H1 (cell line): Measurements from ENCODE around the gene ARHGAP22. TPM values are rescaled to one million over a fixed set of nuclear protein-coding genes. Genes with fewer than 3 reads are reported as not detected.

Experiments
- CTCF ChIA-PET: fragments of 300-600 bp; sonication (Branson Sonifier 250); formaldehyde crosslinking; loops from one replicate; lab custom pipeline; 2021; ENCODE audit not compliant: partially characterized antibody; lab: Charles Lee
- POLR2A ChIA-PET: fragments of 300-600 bp; sonication (Branson Sonifier 250); formaldehyde crosslinking; loops from one replicate; lab custom pipeline; 2021; ENCODE audit warnings: inconsistent platforms; ENCODE audit not compliant: partially characterized antibody; lab: Charles Lee
- DNase-seq, 2 experiments: peaks; one replicate each; pipeline versions ENCODE4 v3.0.0 to v3.0.0-alpha.2; 2010 to 2022; ENCODE audit warnings: low spot score in 2 of 2, low read depth in 1 of 2, mixed read lengths in 1 of 2
- FAIRE-seq: peaks from 2 replicates; lab custom pipeline; 2011; peaks lifted over from hg19 to GRCh38; lab: Jason Lieb, UNC
- H2AFZ ChIP-seq: 2 replicates; pipeline ENCODE4 v1.8.1; 2012; ENCODE audit warnings: low read length, inconsistent platforms
- H2AK5ac ChIP-seq: 2 replicates; pipeline ENCODE4 v1.6.1; 2013; ENCODE audit warnings: low read depth, low read length
- H2BK120ac ChIP-seq: replicated peaks from 2 replicates; pipeline ENCODE3; 2013; ENCODE audit warnings: low read depth, low read length, inconsistent platforms
- H2BK12ac ChIP-seq: 2 replicates; pipeline ENCODE4 v1.6.1; 2013; ENCODE audit warnings: low read depth, low read length
- H2BK15ac ChIP-seq: 2 replicates; pipeline ENCODE4 v1.6.1; 2013; ENCODE audit warnings: low read length
- H2BK20ac ChIP-seq: 2 replicates; pipeline ENCODE4 v1.6.1; 2013; ENCODE audit warnings: low read length
- H2BK5ac ChIP-seq: 2 replicates; pipeline ENCODE4 v1.6.1; 2013; ENCODE audit warnings: low read depth, low read length
- H3K14ac ChIP-seq: 2 replicates; pipeline ENCODE4 v1.6.1; 2013; ENCODE audit warnings: inconsistent platforms; ENCODE audit not compliant: insufficient read length
- H3K18ac ChIP-seq: 2 replicates; pipeline ENCODE4 v1.6.1; 2013; ENCODE audit warnings: low read length; ENCODE audit errors: extremely low read depth
- H3K23ac ChIP-seq: 2 replicates; pipeline ENCODE4 v1.6.1; 2013; ENCODE audit warnings: inconsistent platforms; ENCODE audit not compliant: insufficient read length
- H3K23me2 ChIP-seq: 2 replicates; pipeline ENCODE4 v1.6.1; 2013; ENCODE audit warnings: low read depth, low read length
- H3K27ac ChIP-seq: 2 replicates; pipeline ENCODE4 v1.6.1; 2011; ENCODE audit warnings: low read depth, low read length, inconsistent platforms
- H3K27me3 ChIP-seq, 4 experiments: replicated peaks in 1 of 4; 1 replicate in 1 of 4; 2 replicates in 3 of 4; pipeline versions ENCODE4 v1.6.1 to v1.8.1; 2011 to 2013; ENCODE audit warnings: low read length in 3 of 4, mild to moderate bottlenecking in 3 of 4, inconsistent platforms in 2 of 4, mixed read lengths in 2 of 4, moderate library complexity in 1 of 4; ENCODE audit not compliant: control insufficient read depth in 3 of 4, insufficient read depth in 3 of 4; ENCODE audit errors: extremely low read depth in 1 of 4
- H3K36me3 ChIP-seq, 4 experiments: 2 replicates each; pipeline versions ENCODE4 v1.6.1 to v1.8.1; 2011 to 2013; ENCODE audit warnings: mild to moderate bottlenecking in 4 of 4, low read length in 3 of 4, moderate library complexity in 2 of 4, control low read depth in 1 of 4, inconsistent platforms in 1 of 4; ENCODE audit not compliant: insufficient read depth in 4 of 4, control insufficient read depth in 2 of 4
- H3K4ac ChIP-seq: replicated peaks from 2 replicates; pipeline ENCODE3; 2013; ENCODE audit warnings: low read length, low read depth, mixed read lengths, inconsistent platforms; ENCODE audit not compliant: insufficient read length
- H3K4me1 ChIP-seq, 4 experiments: replicated peaks in 1 of 4; 1 replicate in 1 of 4; 2 replicates in 3 of 4; pipeline versions ENCODE4 v1.6.1 to v1.8.1; 2011 to 2013; ENCODE audit warnings: low read length in 3 of 4, inconsistent platforms in 2 of 4, mixed read lengths in 1 of 4; ENCODE audit not compliant: insufficient read depth in 4 of 4, control insufficient read depth in 3 of 4
- H3K4me2 ChIP-seq, 2 experiments: 2 replicates each; pipeline versions ENCODE4 v1.6.1 to v1.8.1; 2011 to 2013; ENCODE audit warnings: low read depth in 2 of 2, low read length in 2 of 2, control low read depth in 1 of 2, inconsistent platforms in 1 of 2, mild to moderate bottlenecking in 1 of 2; ENCODE audit not compliant: insufficient read depth in 1 of 2
- H3K4me3 ChIP-seq, 4 experiments: fragments of 200-600, 300-600 bp in 1 of 4; sonication (generic), shearing (Covaris generic), sonication (Bioruptor Twin) in 1 of 4; 2 replicates each; pipeline versions ENCODE4 v1.5.1 to v1.8.1; 2011 to 2016; ENCODE audit warnings: low read length in 4 of 4, low read depth in 3 of 4, control low read depth in 2 of 4, inconsistent platforms in 2 of 4, mild to moderate bottlenecking in 2 of 4, mixed read lengths in 1 of 4, moderate library complexity in 1 of 4; ENCODE audit not compliant: insufficient read depth in 2 of 4; ENCODE audit errors: extremely low read depth in 1 of 4
- H3K56ac ChIP-seq: replicated peaks from 2 replicates; pipeline ENCODE3; 2013; ENCODE audit warnings: low read depth, mild to moderate bottlenecking, mixed read lengths, low read length, inconsistent platforms; ENCODE audit not compliant: insufficient read length
- H3K79me1 ChIP-seq: 2 replicates; pipeline ENCODE4 v1.6.1; 2013; ENCODE audit warnings: low read depth, low read length, control low read depth
- H3K79me2 ChIP-seq, 2 experiments: 2 replicates each; pipeline versions ENCODE4 v1.6.1 to v1.8.1; 2012 to 2013; ENCODE audit warnings: low read length in 2 of 2, mild to moderate bottlenecking in 2 of 2, inconsistent platforms in 1 of 2; ENCODE audit not compliant: insufficient read depth in 2 of 2, control insufficient read depth in 1 of 2
- H3K9ac ChIP-seq, 4 experiments: replicated peaks in 1 of 4; 1 replicate in 1 of 4; 2 replicates in 3 of 4; pipeline versions ENCODE4 v1.6.1 to v1.8.1; 2011 to 2013; ENCODE audit warnings: low read depth in 3 of 4, low read length in 3 of 4, control low read depth in 2 of 4, mild to moderate bottlenecking in 2 of 4, moderate library complexity in 2 of 4, inconsistent platforms in 1 of 4; ENCODE audit errors: extremely low read depth in 1 of 4
- H3K9me3 ChIP-seq, 2 experiments: 2 replicates each; pipeline versions ENCODE4 v1.6.1 to v1.8.1; 2012 to 2013; ENCODE audit warnings: mild to moderate bottlenecking in 2 of 2, moderate library complexity in 2 of 2, control low read depth in 1 of 2, inconsistent platforms in 1 of 2, low read depth in 1 of 2, low read length in 1 of 2, mixed read lengths in 1 of 2; ENCODE audit not compliant: insufficient read depth in 2 of 2
- H4K20me1 ChIP-seq, 2 experiments: replicated peaks in 1 of 2; 2 replicates each; pipeline versions ENCODE3 to v1.8.1; 2011 to 2013; ENCODE audit warnings: inconsistent platforms in 2 of 2, low read length in 2 of 2, mild to moderate bottlenecking in 1 of 2; ENCODE audit not compliant: insufficient read depth in 2 of 2, control insufficient read depth in 1 of 2
- H4K5ac ChIP-seq: 2 replicates; pipeline ENCODE4 v1.6.1; 2013; ENCODE audit warnings: low read length, low read depth, mixed read lengths, inconsistent platforms; ENCODE audit not compliant: insufficient read length
- H4K8ac ChIP-seq: 2 replicates; pipeline ENCODE4 v1.8.0; 2013; ENCODE audit warnings: mild to moderate bottlenecking, moderate library complexity, low read length, inconsistent platforms; ENCODE audit not compliant: insufficient read depth; ENCODE audit errors: extremely low read depth
- H4K91ac ChIP-seq: replicated peaks from 2 replicates; pipeline ENCODE3; 2013; ENCODE audit warnings: low read length, mixed read lengths, inconsistent platforms; ENCODE audit not compliant: insufficient read length
- EGR1 ChIP-seq: IDR thresholded peaks from 2 replicates; pipeline ENCODE4 v1.6.1; 2011; ENCODE audit warnings: low read depth, low read length, borderline replicate concordance
- EZH2 ChIP-seq: fragments of 200-600 bp; sonication (generic); IDR thresholded peaks from 2 replicates; pipeline ENCODE4 v1.7.1; 2012; ENCODE audit warnings: low read depth, mild to moderate bottlenecking, moderate library complexity, low read length, inconsistent platforms; ENCODE audit not compliant: severe bottlenecking
- POLR2AphosphoS5 ChIP-seq: IDR thresholded peaks from 2 replicates; pipeline ENCODE4 v1.6.1; 2011; ENCODE audit warnings: low read depth, low read length
- TAF1 ChIP-seq: IDR thresholded peaks from 2 replicates; pipeline ENCODE4 v1.6.1; 2011; ENCODE audit warnings: mild to moderate bottlenecking, low read depth, low read length
- TCF12 ChIP-seq: IDR thresholded peaks from 2 replicates; pipeline ENCODE4 v1.6.1; 2011; ENCODE audit warnings: low read depth, mild to moderate bottlenecking, low read length
- WGBS, 2 experiments: shearing (Covaris generic) in 1 of 2; methylation state at CpG; one replicate each; pipeline versions ENCODE4 v1.1.6 to v1.1.7; 2013 to 2015; ENCODE audit warnings: low lambda C conversion rate in 2 of 2, mixed read lengths in 2 of 2, inconsistent platforms in 1 of 2, low coverage in 1 of 2, missing lambda C conversion rate in 1 of 2; ENCODE audit not compliant: insufficient replicate concordance in 2 of 2, insufficient coverage in 1 of 2, insufficient read length in 1 of 2; ENCODE audit errors: extremely low coverage in 1 of 2, missing lambda C conversion rate in 1 of 2; 5-methylcytosine and 5-hydroxymethylcytosine counted together
- polyA plus RNA-seq, 7 experiments: library from polyadenylated mRNA; depleted of rRNA in 3 of 7; stranded (reverse) in 5 of 7; unstranded in 2 of 7; fragments of >200 nt in 5 of 7; fragments of 200-250 nt in 2 of 7; gene quantifications; 1 replicate in 5 of 7; 2 replicates in 1 of 7; 4 replicates in 1 of 7; pipeline versions ENCODE4 v1.2.1 to v1.2.3, GENCODE V29; 2011 to 2013; ENCODE audit warnings: missing spikeins in 2 of 7, mixed read lengths in 2 of 7
- total RNA-seq: library from RNA; stranded (reverse); fragmentation: NEBNext Ultra II Directional; extraction: Animal tissue kit (Norgen Biotek cat#: 25700); gene quantifications from 2 replicates; pipeline ENCODE4 v1.2.1, GENCODE V29; 2021

ARHGAP22 gene
- total and polyA plus RNA-seq, 2 of the 8 experiments (the other 6 are each of a cell fraction or from before 2014, with no cell fraction given): 3.6 to 11.2 TPM

DNA sequence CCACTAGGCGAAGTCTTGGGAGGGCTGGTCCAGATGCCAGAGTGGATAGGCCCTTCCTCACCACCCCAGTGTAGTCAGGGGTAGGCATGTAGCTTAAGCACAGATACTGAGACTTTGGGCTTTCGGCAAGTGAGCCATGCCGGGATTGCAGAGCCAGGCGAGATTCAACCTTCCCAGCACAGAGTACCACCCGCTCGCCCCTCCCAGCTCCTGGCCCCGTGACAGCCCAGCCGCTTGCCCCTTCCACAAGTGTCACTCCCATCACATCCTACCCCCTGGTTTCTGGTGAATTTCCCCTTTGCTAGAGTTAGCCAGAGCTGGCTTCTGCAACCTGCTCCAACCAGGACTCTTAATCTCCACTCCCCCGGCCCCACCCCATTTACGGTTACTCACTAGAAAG is 56.9 kb downstream of the ARHGAP22 start:
- Histone ChIP-seq H4K20me1 (no peaks in the 10 kb centered on the region), H3K9ac (no peak overlapping the region), H3K14ac (no peak overlapping the region), H2BK15ac (peak overlapping the region; percentile 96; the same call in 1 of the 2 replicates), H3K36me3 (no peaks in the 10 kb centered on the region), H3K79me1 (no peaks in the 10 kb centered on the region), H4K8ac (no peak overlapping the region), H3K23me2 (no peaks in the 10 kb centered on the region; the same call in 1 of the 2 replicates), H2BK120ac (no peak overlapping the region), H3K56ac (no peak overlapping the region), H3K4me1 (peaks cover 0 to 7% (median 3%) of the 10 kb centered on the region in 4 experiments; a peak in 5 of 7 replicates), H3K27ac (no peak overlapping the region), H3K79me2 (no peaks in the 10 kb centered on the region), H3K18ac (no peak overlapping the region), H2BK5ac (no peak overlapping the region), H4K5ac (no peak overlapping the region), H3K4me2 (no peak overlapping the region), H3K23ac (no peak overlapping the region), H2BK20ac (no peak overlapping the region), H2AFZ (no peak overlapping the region), H2AK5ac (no peak overlapping the region), H3K4me3 (no peak overlapping the region), H4K91ac (no peak overlapping the region), H2BK12ac (no peak overlapping the region), H3K27me3 (no peaks in the 10 kb centered on the region; a peak in 1 of 7 replicates), H3K4ac (no peak overlapping the region), H3K9me3 (no peaks in the 10 kb centered on the region; a peak in 1 of 4 replicates)
- WGBS, 2 experiments: 87% methylated on average over 10 of the region's 10 CpGs; no CpG with 5 or more reads in 1 of the 2 experiments
- POLR2A ChIA-PET: interaction anchor here (1.2 kb wide), 1 partner anchor 14 kb away, joined by 3 read pairs; no protein-coding TSS in a partner anchor
- no peak for FAIRE-seq
- CTCF ChIA-PET: interaction anchor here (0.8 to 10.2 kb wide), 10 partner anchors 9 to 109 kb away, joined by 3 to 127 read pairs (median 6); no protein-coding TSS in a partner anchor
- peak in 1 of 2 experiments; percentile 39 for DNase-seq
- TF ChIP-seq TCF12 (no peak), POLR2AphosphoS5 (no peak), EGR1 (no peak), TAF1 (no peak), EZH2 (no peak)
